DND-41 (cell line): Measurements from ENCODE around the gene SCNN1B.

Experiments used
- ATAC-seq: fragments of 200-7000 bp; cut with Tn5 transposase; 3 replicates; pipeline ENCODE4 v1.9.1; 2021; ENCODE audit warnings: low read depth; ENCODE audit not compliant: insufficient read depth
- DNase-seq: peaks from one replicate; pipeline ENCODE4 v3.0.0-alpha.2; 2020
- H2AFZ ChIP-seq: 2 replicates; pipeline ENCODE4 v1.6.0; 2012; ENCODE audit warnings: low read depth, low read length
- H3K27ac ChIP-seq: 2 replicates; pipeline ENCODE4 v1.5.1; 2012; ENCODE audit warnings: low read length, inconsistent platforms
- H3K27me3 ChIP-seq: fragments of 200-600 bp; sonication (generic); 2 replicates; pipeline ENCODE4 v1.6.0; 2012; ENCODE audit warnings: low read length, mild to moderate bottlenecking, inconsistent platforms; ENCODE audit not compliant: insufficient read depth, poor library complexity
- H3K36me3 ChIP-seq: 2 replicates; pipeline ENCODE4 v1.5.1; 2012; ENCODE audit warnings: low read length, inconsistent platforms; ENCODE audit not compliant: insufficient read depth
- H3K4me1 ChIP-seq: 2 replicates; pipeline ENCODE4 v1.5.1; 2012; ENCODE audit warnings: mild to moderate bottlenecking, low read length; ENCODE audit not compliant: insufficient read depth
- H3K4me2 ChIP-seq: 2 replicates; pipeline ENCODE4 v1.6.0; 2012; ENCODE audit warnings: mild to moderate bottlenecking, moderate library complexity, low read length, inconsistent platforms; ENCODE audit not compliant: insufficient read depth
- H3K4me3 ChIP-seq, 2 experiments: fragments of 200-600 bp in 1 of 2; shearing (Covaris generic) in 1 of 2; 2 replicates each; pipeline ENCODE4 v1.5.1; 2012 to 2016; ENCODE audit warnings: inconsistent platforms in 2 of 2, low read length in 2 of 2, mild to moderate bottlenecking in 2 of 2, low read depth in 1 of 2, moderate library complexity in 1 of 2
- H3K79me2 ChIP-seq: 2 replicates; pipeline ENCODE4 v1.6.0; 2012; ENCODE audit warnings: low read length, inconsistent platforms; ENCODE audit not compliant: insufficient read depth
- H3K9ac ChIP-seq: 2 replicates; pipeline ENCODE4 v1.6.0; 2012; ENCODE audit warnings: low read depth, mild to moderate bottlenecking, inconsistent platforms, low read length, moderate library complexity
- H3K9me3 ChIP-seq: 2 replicates; pipeline ENCODE4 v1.5.1; 2012; ENCODE audit warnings: low read length, moderate library complexity, mild to moderate bottlenecking, inconsistent platforms; ENCODE audit not compliant: insufficient read depth, severe bottlenecking
- H4K20me1 ChIP-seq: 2 replicates; pipeline ENCODE4 v1.6.0; 2012; ENCODE audit warnings: low read length; ENCODE audit not compliant: insufficient read depth
- CTCF ChIP-seq: IDR thresholded peaks from 2 replicates; pipeline ENCODE4 v1.5.1; 2012; ENCODE audit warnings: borderline replicate concordance, low read length, moderate library complexity, mild to moderate bottlenecking; ENCODE audit not compliant: poor library complexity, severe bottlenecking; ENCODE audit errors: extremely low read depth
- EZH2 ChIP-seq: IDR thresholded peaks from 3 replicates; pipeline ENCODE4 v1.6.1; 2012; ENCODE audit warnings: borderline replicate concordance, low read depth, mild to moderate bottlenecking, moderate library complexity, low read length, inconsistent platforms; ENCODE audit not compliant: severe bottlenecking

Gene SCNN1B

GRCh38 chr16:23409522-23409921 is 107.4 kb downstream of the SCNN1B start:
- Histone ChIP-seq H3K9me3 (no peaks in the 10 kb centered on the region), H2AFZ (no peak overlapping the region), H3K4me3 (no peak overlapping the region), H3K79me2 (no peaks in the 10 kb centered on the region), H3K27ac (no peak overlapping the region), H3K36me3 (peaks cover 63% of the 10 kb centered on the region), H3K4me1 (no peaks in the 10 kb centered on the region), H3K4me2 (no peak overlapping the region), H3K27me3 (no peaks in the 10 kb centered on the region), H4K20me1 (no peaks in the 10 kb centered on the region), H3K9ac (no peak overlapping the region)
- no peak for DNase-seq
- no peak for ATAC-seq
- TF ChIP-seq EZH2 (no peak), CTCF (no peak)

DNA sequence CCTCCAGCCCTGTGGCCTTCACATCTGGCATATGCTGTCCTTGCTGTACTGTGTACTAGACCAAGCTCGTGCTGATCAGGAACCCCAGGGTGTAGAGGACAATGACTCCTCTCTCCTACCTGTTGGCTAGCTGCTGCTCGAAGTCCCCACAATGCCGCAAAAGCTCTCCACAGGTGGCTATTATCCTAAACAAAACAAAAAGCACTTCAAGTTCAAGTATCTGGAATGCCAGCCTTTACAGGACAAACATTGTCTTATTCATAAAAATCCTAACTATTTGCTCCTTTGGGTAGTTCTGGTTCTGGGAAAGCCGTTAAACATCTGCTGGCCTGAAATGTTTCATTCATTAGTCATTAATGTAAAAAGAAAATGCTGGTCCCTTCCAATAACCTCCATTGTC is 108.1 kb downstream of the SCNN1B start:
- Histone ChIP-seq H4K20me1 (no peaks in the 10 kb centered on the region), H3K27ac (no peak overlapping the region), H3K36me3 (peaks cover 58% of the 10 kb centered on the region), H3K4me3 (no peak overlapping the region), H3K79me2 (no peaks in the 10 kb centered on the region), H3K9me3 (no peaks in the 10 kb centered on the region), H2AFZ (no peak overlapping the region), H3K27me3 (no peaks in the 10 kb centered on the region), H3K4me1 (no peaks in the 10 kb centered on the region), H3K9ac (no peak overlapping the region), H3K4me2 (no peak overlapping the region)
- ATAC-seq (no peak), DNase-seq (no peak)
- TF ChIP-seq EZH2 (no peak), CTCF (no peak)

DNA sequence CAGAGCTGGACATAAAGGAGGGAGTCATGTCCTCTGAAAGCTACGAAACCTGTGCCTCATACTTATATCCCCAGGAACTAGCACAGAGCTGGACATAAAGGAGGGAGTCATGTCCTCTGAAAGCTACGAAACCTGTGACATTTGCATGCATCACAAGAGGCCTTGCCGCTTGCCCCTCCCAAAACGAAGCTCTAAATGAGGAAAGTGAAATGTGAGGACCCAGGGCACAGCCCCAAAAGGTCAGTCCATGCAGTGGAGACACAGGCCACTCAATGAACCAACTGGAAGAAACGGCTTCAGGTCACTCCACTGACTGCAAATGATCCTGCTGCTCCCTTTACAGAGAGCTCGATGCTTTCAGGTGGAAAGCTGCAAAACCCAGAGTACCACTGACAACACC is 112.6 kb downstream of the SCNN1B start:
- no peak for DNase-seq
- no peaks in the 10 kb centered on the region for H3K79me2 ChIP-seq
- no peak for ATAC-seq
- no peak overlapping the region for H3K27ac ChIP-seq
- no peaks in the 10 kb centered on the region for H3K9me3 ChIP-seq
- TF ChIP-seq CTCF: no peak
- TF ChIP-seq EZH2: no peak
- H4K20me1 ChIP-seq: no peaks in the 10 kb centered on the region
- no peak overlapping the region for H2AFZ ChIP-seq
- peaks cover 34% of the 10 kb centered on the region for H3K36me3 ChIP-seq
- H3K4me3 ChIP-seq: no peak overlapping the region
- no peak overlapping the region for H3K4me2 ChIP-seq
- H3K9ac ChIP-seq: no peak overlapping the region
- no peaks in the 10 kb centered on the region for H3K4me1 ChIP-seq
- no peaks in the 10 kb centered on the region for H3K27me3 ChIP-seq

- ATAC-seq (no peak), DNase-seq (no peak)
- Histone ChIP-seq H3K36me3 (peaks cover 23% of the 10 kb centered on the region), H3K79me2 (no peaks in the 10 kb centered on the region), H3K27me3 (no peaks in the 10 kb centered on the region), H3K4me3 (no peak overlapping the region), H3K27ac (no peak overlapping the region), H4K20me1 (no peaks in the 10 kb centered on the region), H3K4me2 (no peak overlapping the region), H3K4me1 (no peaks in the 10 kb centered on the region), H3K9ac (no peak overlapping the region), H2AFZ (no peak overlapping the region), H3K9me3 (no peaks in the 10 kb centered on the region)
- no peak for TF ChIP-seq CTCF
- TF ChIP-seq EZH2: no peak
Observed at GRCh38 chr16:23416816-23417215, 114.7 kb downstream of the SCNN1B start.
